ENCODE data around the gene USP12. TPM values are rescaled to one million over a fixed set of nuclear protein-coding genes. Genes with fewer than 3 reads are reported as not detected.
"Not testable (repeated sequence)": the region's sequence is repeated elsewhere in the genome, so short reads cannot be mapped to it uniquely, and the experiment has no call there.

Gene USP12
- total RNA-seq, result 28.0 TPM
- long read RNA-seq, full-length matches to known transcripts, result 31 of 40 reads
- long read RNA-seq, partial matches to known transcripts, result 3 of 40 reads
- long read RNA-seq, other reads (novel, unspliced or antisense), result 6 of 40 reads

GRCh38 chr13:27171244-27171826, at the start of gene USP12:
Gene USP12, minus strand, starts transcription at chr13:27171811. Its CDS starts 172 bp downstream, at chr13:27171639.
- intact Hi-C loops (cut with DNase I), result loop anchor here (1.0 to 10.0 kb wide), 3 partner anchors 101 to 253 kb away; partner anchors contain the start of genes GTF3A and RASL11A
- DNase-seq (ENCODE audit: low spot score), result no peak

GRCh38 chr13:27219611-27220010, 48.0 kb upstream of the USP12 start:
- no peak for DNase-seq (ENCODE audit: low spot score)
- intact Hi-C loops (cut with DNase I), result no loop called here

GRCh38 chr13:27218861-27219260, 47.2 kb upstream of the USP12 start:
- intact Hi-C loops (cut with DNase I); DNase-seq (ENCODE audit: low spot score): not testable (repeated sequence)

GRCh38 chr13:27217791-27218190, 46.2 kb upstream of the USP12 start:
- intact Hi-C loops (cut with DNase I); DNase-seq (ENCODE audit: low spot score): not testable (repeated sequence)

DNA sequence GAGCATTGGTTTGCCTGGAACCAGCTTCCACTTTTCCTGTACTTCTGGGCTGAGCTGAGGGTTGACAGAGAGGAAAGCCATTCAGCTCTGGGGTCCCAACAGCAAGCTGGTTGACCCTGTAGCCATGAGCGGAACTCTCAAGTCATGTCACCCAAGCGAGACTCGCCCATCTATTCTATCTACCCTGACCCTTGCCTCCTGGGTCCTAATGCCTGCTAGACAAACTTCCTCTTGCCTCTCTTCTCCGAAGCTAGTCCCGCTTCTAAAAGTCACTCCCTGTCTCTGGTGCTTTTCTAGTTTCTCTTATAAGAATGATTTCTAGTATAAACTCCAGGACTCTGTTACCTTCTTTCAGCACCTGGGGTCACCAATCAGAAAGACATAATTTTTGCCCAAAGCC, 41.8 kb upstream of the USP12 start:
- DNase-seq (ENCODE audit: low spot score); intact Hi-C loops (cut with DNase I): not testable (repeated sequence)

DNA sequence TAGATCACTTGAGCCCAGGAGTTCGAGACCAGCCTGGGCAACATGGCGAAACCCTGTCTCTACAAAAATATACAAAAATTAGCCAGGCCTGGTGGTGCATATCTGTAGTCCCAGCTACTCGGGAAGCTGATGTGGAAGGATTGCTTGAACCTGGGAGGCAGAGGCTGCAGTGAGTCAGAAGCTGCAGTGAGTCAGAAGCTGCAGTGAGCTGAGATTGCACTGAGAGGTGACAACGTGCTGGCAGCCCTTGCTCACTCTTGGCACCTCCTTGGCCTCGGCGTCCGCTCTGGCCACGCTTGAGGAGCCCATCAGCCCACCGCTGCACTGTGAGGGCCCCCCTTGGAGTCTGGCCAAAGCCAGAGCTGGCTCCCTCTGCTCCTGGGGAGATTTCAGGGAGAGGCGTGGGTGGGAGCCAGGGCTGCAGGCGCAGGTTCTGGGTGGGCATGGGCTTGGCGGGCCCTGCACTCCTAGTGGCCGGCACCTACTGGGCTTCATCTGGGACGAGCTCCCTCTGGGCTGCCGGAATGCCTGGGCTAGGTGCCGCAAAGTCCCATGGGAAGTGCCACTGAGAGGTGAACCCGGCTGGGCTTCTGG, 40.3 kb upstream of the USP12 start:
- no peak for DNase-seq (ENCODE audit: low spot score)
- intact Hi-C loops (cut with DNase I), result no loop called here

DNA sequence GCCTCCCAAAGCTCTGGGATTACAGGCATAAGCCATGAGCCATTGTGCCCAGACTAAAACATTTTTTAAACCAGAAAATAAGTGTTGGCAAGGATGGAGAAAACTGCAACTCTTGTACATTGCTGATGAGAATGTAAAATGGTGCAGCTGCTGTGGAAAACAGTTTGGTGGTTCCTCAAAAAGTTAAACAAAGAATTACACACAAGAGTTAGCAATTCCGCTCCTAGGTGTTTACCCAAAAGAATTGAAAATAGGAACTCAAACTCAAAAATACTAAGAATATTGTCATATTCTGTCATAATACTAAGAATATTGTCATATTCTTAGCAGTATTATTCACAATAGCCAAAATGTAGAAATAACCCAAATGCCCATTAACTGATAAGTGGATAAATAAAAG, 39.7 kb upstream of the USP12 start:
- DNase-seq (ENCODE audit: low spot score), result no peak
- intact Hi-C loops (cut with DNase I), result no loop called here

- intact Hi-C loops (cut with DNase I), result no loop called here
These were observed 36.9 kb upstream of the USP12 start for GRCh38 chr13:27208514-27208913.

GRCh38 chr13:27203854-27204253, 32.2 kb upstream of the USP12 start:
- no peak for DNase-seq (ENCODE audit: low spot score)
- intact Hi-C loops (cut with DNase I), result no loop called here

More at GRCh38 chr13:27208514-27208913, 36.9 kb upstream of the USP12 start:
- no peak for DNase-seq (ENCODE audit: low spot score)

- no peak for DNase-seq (ENCODE audit: low spot score)
- intact Hi-C loops (cut with DNase I), result no loop called here
These were observed 31.6 kb upstream of the USP12 start for GRCh38 chr13:27203186-27203585.

DNA sequence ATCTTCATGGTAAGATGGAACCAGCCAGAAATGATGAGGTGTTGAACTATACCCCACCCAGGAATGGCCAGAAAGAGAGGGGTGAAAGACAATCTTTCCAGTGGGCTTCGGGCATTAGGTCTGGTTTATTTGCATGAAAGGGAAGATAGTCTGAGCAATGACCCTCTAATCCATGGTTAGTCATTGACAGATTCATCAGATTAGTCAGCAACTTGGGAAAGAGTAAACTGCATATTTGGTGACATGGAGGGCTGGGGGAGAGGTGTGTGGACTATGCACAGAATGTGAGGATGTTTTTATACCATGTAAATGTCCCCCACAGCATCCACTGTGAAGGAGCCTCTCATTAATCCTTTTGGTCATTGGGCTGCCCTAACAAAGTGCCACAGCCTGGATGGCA, 30.1 kb upstream of the USP12 start:
- no peak for DNase-seq (ENCODE audit: low spot score)
- intact Hi-C loops (cut with DNase I), result no loop called here

- intact Hi-C loops (cut with DNase I), result no loop called here
These were observed 28.9 kb upstream of the USP12 start for GRCh38 chr13:27200413-27201070.

GRCh38 chr13:27199696-27200095, 28.1 kb upstream of the USP12 start:
- no peak for DNase-seq (ENCODE audit: low spot score)
- intact Hi-C loops (cut with DNase I), result no loop called here

More at GRCh38 chr13:27200413-27201070, 28.9 kb upstream of the USP12 start:
- no peak for DNase-seq (ENCODE audit: low spot score)

DNA sequence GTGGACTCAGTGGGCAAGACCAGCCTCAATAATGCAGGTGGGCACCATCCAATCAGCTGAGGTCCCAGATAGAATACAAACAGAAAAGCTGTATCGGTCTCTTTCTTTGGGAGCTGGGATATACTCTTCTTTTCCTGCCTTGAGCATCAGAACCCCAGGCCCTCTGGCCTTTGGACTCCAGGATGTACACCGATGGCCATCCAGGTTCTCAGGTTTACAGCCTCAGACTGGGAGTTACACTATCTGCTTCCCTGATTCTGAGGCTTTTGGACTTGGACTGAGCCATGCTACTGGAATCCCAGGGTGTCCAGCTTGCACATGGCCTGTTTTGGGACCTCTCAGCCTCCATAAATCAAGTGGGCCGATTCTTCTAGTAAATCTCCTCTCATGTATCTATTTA, 27.6 kb upstream of the USP12 start:
- no peak for DNase-seq (ENCODE audit: low spot score)
- intact Hi-C loops (cut with DNase I), result no loop called here

DNA sequence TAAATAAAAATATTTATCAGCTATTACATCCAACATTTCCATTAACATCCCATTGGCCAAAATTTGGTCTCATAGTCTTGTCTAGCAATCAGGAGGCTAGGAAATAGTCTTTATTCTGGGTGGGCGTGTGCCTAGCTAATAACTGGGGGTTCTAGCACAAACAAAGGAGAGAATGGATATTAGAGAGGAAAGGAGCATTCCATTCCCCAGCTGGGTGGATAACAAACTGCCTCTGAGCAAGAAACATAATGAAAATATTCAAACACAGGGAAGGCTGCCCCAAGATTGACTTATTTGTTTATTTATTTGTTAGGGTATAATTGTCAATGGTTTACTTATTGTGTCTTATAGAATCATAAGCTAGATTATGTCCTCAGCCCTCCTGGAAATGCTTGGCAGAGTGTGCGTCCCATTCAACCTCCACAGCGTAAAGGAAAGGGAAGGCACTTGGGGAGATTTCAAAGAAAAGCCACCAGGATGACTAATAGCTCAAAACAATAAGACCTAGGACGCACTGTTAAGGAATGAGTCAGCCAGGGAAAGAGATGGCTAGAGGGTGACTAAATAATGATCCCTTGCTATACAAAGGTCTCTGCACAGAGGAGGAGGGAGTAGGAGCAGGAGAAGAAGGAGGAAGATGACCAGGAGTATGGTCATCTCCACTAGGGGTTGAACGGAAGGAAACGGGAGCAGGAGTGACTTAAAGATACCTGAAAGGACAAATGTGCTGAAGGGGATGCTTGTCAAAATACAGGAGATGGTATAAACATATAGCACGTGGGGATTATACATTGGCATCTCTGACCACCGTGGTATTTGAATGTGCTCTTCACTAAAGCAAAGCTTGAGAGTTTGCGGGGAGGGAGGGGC, 23.5 kb upstream of the USP12 start:
- no peak for DNase-seq (ENCODE audit: low spot score)
- intact Hi-C loops (cut with DNase I), result no loop called here

- DNase-seq (ENCODE audit: low spot score), result no peak
- intact Hi-C loops (cut with DNase I), result no loop called here
These were observed 22.6 kb upstream of the USP12 start for GRCh38 chr13:27194209-27194608.

DNA sequence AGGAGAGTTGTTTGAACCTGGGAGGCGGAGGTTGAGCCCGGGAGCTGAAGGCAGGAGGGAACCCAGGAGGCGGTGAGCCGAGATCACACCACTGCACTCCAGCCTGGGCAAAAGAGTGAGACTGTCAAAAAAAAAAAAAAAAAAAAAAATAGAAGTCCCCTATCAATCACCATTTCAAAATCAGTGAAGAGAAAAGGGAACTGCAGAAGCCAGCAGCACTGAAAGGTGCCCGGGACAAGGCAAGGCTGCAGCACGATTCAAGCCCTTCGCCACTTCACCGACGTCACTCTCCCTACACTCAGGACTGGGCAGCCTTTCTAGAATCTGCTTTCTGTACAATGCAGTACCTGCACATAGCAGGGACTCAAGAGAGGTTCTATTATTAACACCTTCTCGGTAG, 21.9 kb upstream of the USP12 start:
- no peak for DNase-seq (ENCODE audit: low spot score)
- intact Hi-C loops (cut with DNase I), result no loop called here

GRCh38 chr13:27192973-27193372, 21.4 kb upstream of the USP12 start:
- no peak for DNase-seq (ENCODE audit: low spot score)
- intact Hi-C loops (cut with DNase I), result no loop called here

- intact Hi-C loops (cut with DNase I); DNase-seq (ENCODE audit: low spot score): not testable (repeated sequence)
These were observed 20.8 kb upstream of the USP12 start for GRCh38 chr13:27192367-27192766.

DNA sequence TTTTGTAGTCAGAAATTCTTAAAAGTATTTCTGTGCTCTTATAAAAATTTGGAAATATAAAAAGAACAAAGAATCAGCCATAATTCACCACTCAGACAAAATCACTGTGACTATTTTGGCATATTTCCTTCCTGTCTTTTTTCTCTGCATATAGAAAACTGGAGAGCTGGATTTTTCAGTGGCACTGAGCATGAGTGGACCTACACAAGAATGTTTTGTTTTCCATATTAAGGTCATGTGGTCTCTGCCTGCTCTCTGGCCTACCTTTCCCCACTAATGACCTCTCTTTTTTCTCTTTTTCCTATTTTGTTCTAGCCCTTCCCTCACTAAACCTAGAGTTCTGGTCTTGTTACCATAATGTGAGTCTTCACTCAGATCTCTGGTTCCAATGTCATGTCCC, 17.6 kb upstream of the USP12 start:
- intact Hi-C loops (cut with DNase I), result no loop called here
- DNase-seq (ENCODE audit: low spot score), result no peak
